Measurements from ENCODE around the gene OR13C8. TPM values are rescaled to one million over a fixed set of nuclear protein-coding genes. Genes with fewer than 3 reads are reported as not detected.

OR13C8 gene
- polyA plus RNA-seq, 2 donors: not detected

DNA sequence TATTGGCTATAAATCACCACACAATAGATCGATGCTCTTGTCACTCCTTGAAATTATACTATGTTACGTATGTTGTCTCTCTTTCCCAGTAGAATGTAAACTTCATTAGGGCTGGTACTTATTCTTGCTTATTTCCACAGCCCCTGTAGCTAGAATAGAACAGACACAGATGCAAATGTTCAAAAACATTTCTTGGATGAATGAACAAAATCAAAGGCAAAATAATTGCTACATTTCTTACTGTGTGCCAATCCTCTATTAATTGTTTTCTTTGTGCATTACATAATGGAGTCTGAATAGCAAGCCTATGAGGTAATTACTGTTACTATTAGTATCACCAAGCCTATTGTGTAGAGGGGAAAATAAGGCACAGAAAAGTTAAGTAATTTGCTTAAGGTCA lies 37.2 kb downstream of the OR13C8 start:
- no peaks in the 10 kb centered on the region for H3K36me3 ChIP-seq (ENCODE audit: control insufficient read depth in 2 of 2, insufficient read depth in 2 of 2, low read length in 1 of 2)
- H3K9me3 ChIP-seq (ENCODE audit: control insufficient read depth in 2 of 2, insufficient read depth in 1 of 2, low read depth in 1 of 2, low read length in 1 of 2): no peaks in the 10 kb centered on the region
- 70 to 76% methylated on average over 2 of the region's 2 CpGs for WGBS, 2 donors
- H3K27me3 ChIP-seq (ENCODE audit: control insufficient read depth in 1 of 2, insufficient read depth in 2 of 2, low read length in 2 of 2): no peaks in the 10 kb centered on the region
- no peak overlapping the region for H3K4me3 ChIP-seq (ENCODE audit: low read depth in 1 of 2, low read length in 2 of 2)
- no peak overlapping the region for H3K27ac ChIP-seq (ENCODE audit: low read depth in 2 of 2, low read length in 1 of 2)
- H3K4me1 ChIP-seq (ENCODE audit: control insufficient read depth in 2 of 2, insufficient read depth in 2 of 2, low read length in 1 of 2): no peaks in the 10 kb centered on the region

DNA sequence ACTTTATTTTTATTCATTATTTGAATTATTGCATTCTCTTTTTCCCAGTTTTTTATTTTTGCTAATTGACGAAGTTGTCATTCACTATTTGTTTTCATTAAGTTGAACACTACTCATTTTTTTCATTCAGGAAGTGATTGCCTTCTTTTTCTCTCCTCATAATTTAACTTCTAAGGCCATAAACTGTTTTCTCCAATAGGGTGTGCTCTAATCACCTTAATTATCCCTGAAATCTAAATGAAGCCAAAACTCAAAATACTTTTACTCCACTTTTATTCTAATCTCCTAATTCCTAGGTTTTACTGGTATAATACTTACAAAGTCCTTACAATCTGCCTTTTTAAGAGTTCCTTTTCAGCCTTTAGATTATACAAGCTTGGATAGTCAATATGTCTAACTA lies 39.4 kb downstream of the OR13C8 start:
- H3K27ac ChIP-seq (ENCODE audit: low read depth in 2 of 2, low read length in 1 of 2): no peak overlapping the region
- no peak overlapping the region for H3K4me3 ChIP-seq (ENCODE audit: low read depth in 1 of 2, low read length in 2 of 2)
- H3K36me3 ChIP-seq (ENCODE audit: control insufficient read depth in 2 of 2, insufficient read depth in 2 of 2, low read length in 1 of 2): no peaks in the 10 kb centered on the region
- H3K9me3 ChIP-seq (ENCODE audit: control insufficient read depth in 2 of 2, insufficient read depth in 1 of 2, low read depth in 1 of 2, low read length in 1 of 2): no peaks in the 10 kb centered on the region
- H3K4me1 ChIP-seq (ENCODE audit: control insufficient read depth in 2 of 2, insufficient read depth in 2 of 2, low read length in 1 of 2): no peaks in the 10 kb centered on the region
- 18 to 39% methylated on average over 1 of the region's 1 CpG for WGBS, 2 donors
- no peaks in the 10 kb centered on the region for H3K27me3 ChIP-seq (ENCODE audit: control insufficient read depth in 1 of 2, insufficient read depth in 2 of 2, low read length in 2 of 2)

DNA sequence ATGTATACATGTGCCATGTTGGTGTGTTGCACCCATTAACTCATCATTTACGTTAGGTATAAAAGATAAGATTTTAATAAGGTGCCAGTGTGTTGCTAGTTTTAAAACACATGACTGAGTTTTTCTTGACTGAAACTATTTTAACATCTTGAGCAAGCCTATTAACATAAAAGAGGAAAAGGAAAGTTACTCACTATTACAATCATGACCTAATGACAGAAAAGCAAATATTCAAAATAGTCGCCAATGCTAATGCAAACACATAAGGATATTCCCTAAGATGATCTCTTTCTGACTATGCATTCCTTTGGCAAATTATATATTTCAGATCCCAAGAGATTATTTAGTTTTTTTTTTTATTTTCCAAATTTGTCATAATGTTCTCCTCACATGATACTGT lies 42.2 kb downstream of the OR13C8 start:
- H3K4me1 ChIP-seq (ENCODE audit: control insufficient read depth in 2 of 2, insufficient read depth in 2 of 2, low read length in 1 of 2): no peaks in the 10 kb centered on the region
- H3K9me3 ChIP-seq (ENCODE audit: control insufficient read depth in 2 of 2, insufficient read depth in 1 of 2, low read depth in 1 of 2, low read length in 1 of 2): no peaks in the 10 kb centered on the region
- H3K4me3 ChIP-seq (ENCODE audit: low read depth in 1 of 2, low read length in 2 of 2): no peak overlapping the region
- no peaks in the 10 kb centered on the region for H3K36me3 ChIP-seq (ENCODE audit: control insufficient read depth in 2 of 2, insufficient read depth in 2 of 2, low read length in 1 of 2)
- 63 to 70% methylated on average over 2 of the region's 2 CpGs for WGBS, 2 donors
- H3K27ac ChIP-seq (ENCODE audit: low read depth in 2 of 2, low read length in 1 of 2): no peak overlapping the region
- H3K27me3 ChIP-seq (ENCODE audit: control insufficient read depth in 1 of 2, insufficient read depth in 2 of 2, low read length in 2 of 2): no peaks in the 10 kb centered on the region

DNA sequence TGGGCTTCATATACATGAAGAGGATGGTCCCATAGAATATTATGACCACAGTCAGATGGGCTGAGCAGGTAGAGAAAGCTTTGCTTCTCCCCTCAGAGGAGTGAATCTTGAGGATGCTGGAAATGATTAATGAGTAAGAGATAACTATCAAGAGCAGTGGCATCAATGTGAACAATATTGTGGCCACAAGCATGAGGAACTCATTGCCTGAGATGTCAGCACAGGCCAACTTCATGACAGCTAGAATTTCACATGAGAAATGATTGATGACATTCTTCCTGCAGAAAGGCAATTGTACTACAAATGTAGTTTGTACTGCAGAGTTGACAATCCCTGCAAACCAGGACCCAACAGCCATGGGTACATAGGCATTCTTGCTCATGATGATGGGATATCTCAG lies 48.5 kb downstream of the OR13C8 start:
- Histone ChIP-seq H3K27me3 (ENCODE audit: control insufficient read depth in 1 of 2, insufficient read depth in 2 of 2, low read length in 2 of 2) (no peaks in the 10 kb centered on the region), H3K27ac (ENCODE audit: low read depth in 2 of 2, low read length in 1 of 2) (no peak overlapping the region), H3K4me1 (ENCODE audit: control insufficient read depth in 2 of 2, insufficient read depth in 2 of 2, low read length in 1 of 2) (no peaks in the 10 kb centered on the region), H3K36me3 (ENCODE audit: control insufficient read depth in 2 of 2, insufficient read depth in 2 of 2, low read length in 1 of 2) (no peaks in the 10 kb centered on the region), H3K9me3 (ENCODE audit: control insufficient read depth in 2 of 2, insufficient read depth in 1 of 2, low read depth in 1 of 2, low read length in 1 of 2) (no peaks in the 10 kb centered on the region), H3K4me3 (ENCODE audit: low read depth in 1 of 2, low read length in 2 of 2) (no peak overlapping the region)

DNA sequence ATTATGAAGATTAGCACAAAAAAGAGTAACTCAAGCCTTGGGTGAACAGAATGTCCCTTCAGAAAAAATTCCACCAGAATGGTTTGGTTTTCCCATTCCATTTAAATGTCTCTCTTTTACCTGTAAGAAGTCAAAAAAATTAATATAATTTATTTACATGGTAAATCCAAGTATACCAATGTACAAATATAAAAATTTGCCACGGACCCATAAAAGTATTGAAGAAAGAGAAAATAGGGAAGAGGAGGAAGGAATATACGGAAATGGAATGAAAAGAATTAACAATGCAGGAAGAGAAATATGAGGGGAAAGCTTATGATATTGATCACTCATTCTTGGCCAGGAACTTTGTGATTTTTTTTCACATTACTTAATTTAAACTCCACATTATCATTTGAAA lies 49.1 kb downstream of the OR13C8 start, which contains the start of gene OR13C9:
Gene OR13C9, minus strand, starts transcription at position 101 of the 400 bp plus-strand sequence. Its CDS starts 0 bp downstream, at position 101.
- Histone ChIP-seq H3K4me1 (ENCODE audit: control insufficient read depth in 2 of 2, insufficient read depth in 2 of 2, low read length in 1 of 2) (no peaks in the 10 kb centered on the region), H3K4me3 (ENCODE audit: low read depth in 1 of 2, low read length in 2 of 2) (no peak within 1 kb of the TSS)
- WGBS, 2 donors: 68 to 74% methylated on average over 2 of the region's 2 CpGs

More for the DNA sequence above, 49.1 kb downstream of the OR13C8 start, which contains the start of gene OR13C9:
- Histone ChIP-seq H3K27me3 (ENCODE audit: control insufficient read depth in 1 of 2, insufficient read depth in 2 of 2, low read length in 2 of 2) (no peaks in the 10 kb centered on the region), H3K9me3 (ENCODE audit: control insufficient read depth in 2 of 2, insufficient read depth in 1 of 2, low read depth in 1 of 2, low read length in 1 of 2) (no peaks in the 10 kb centered on the region), H3K27ac (ENCODE audit: low read depth in 2 of 2, low read length in 1 of 2) (no peak within 1 kb of the TSS), H3K36me3 (ENCODE audit: control insufficient read depth in 2 of 2, insufficient read depth in 2 of 2, low read length in 1 of 2) (no peaks in the 10 kb centered on the region)

Other genes starting within 250 kb of the OR13C8 start
- not detected for gene OR13F1, start 64.9 kb upstream of the OR13C8 start, polyA plus RNA-seq
- gene OR13C4, start 42.0 kb upstream of the OR13C8 start, polyA plus RNA-seq: not detected
- not detected for gene OR13C3, start 32.3 kb upstream of the OR13C8 start, polyA plus RNA-seq
- not detected for gene OR13C5, start 30.2 kb downstream of the OR13C8 start, polyA plus RNA-seq
- gene OR13C2, start 36.5 kb downstream of the OR13C8 start, polyA plus RNA-seq: not detected
- not detected for gene OR13C9, start 49.0 kb downstream of the OR13C8 start, polyA plus RNA-seq
- gene OR13D1, start 125.3 kb downstream of the OR13C8 start, polyA plus RNA-seq: not detected
- gene NIPSNAP3A, start 178.5 kb downstream of the OR13C8 start, polyA plus RNA-seq: 10 to 100 TPM; 12.6 to 28.9 TPM
- gene NIPSNAP3B, start 195.0 kb downstream of the OR13C8 start, polyA plus RNA-seq: under 1 TPM; 0.77 to 0.87 TPM

Measured in esophagus (tissue), 2 donors.